HEK293 (cell line): ENCODE data around the gene ZMYM4.

Experiments used
- CTCF ChIA-PET: fragments of 350-600 bp; formaldehyde crosslinking; extraction: SDS; loops from one replicate; lab custom pipeline; 2021; ENCODE audit warnings: antibody characterized with exemption; lab: Yijun Ruan, JAX
- POLR2A ChIA-PET: fragments of 300-600 bp; formaldehyde crosslinking; extraction: SDS; loops from one replicate; lab custom pipeline; 2020; ENCODE audit warnings: antibody characterized with exemption, inconsistent platforms; lab: Yijun Ruan, JAX
- H3K27ac ChIP-seq: fragments of 200-500 bp; sonication (Bioruptor generic); 2 replicates; pipeline ENCODE4 v1.5.1; 2014; ENCODE audit warnings: low read depth, low read length, control low read depth, inconsistent platforms; ENCODE audit errors: extremely low read depth
- H3K36me3 ChIP-seq, 2 experiments: fragments of 200-500 bp in 1 of 2; sonication (Bioruptor generic) in 1 of 2; 1 replicate in 1 of 2; 2 replicates in 1 of 2; pipeline ENCODE4 v1.5.1; 2014 to 2017; ENCODE audit warnings: inconsistent platforms in 2 of 2, low read length in 2 of 2; ENCODE audit not compliant: control insufficient read depth in 2 of 2, insufficient read depth in 1 of 2
- H3K4me1 ChIP-seq: fragments of 200-500 bp; sonication (Bioruptor generic); 2 replicates; pipeline ENCODE4 v1.5.1; 2014; ENCODE audit warnings: mild to moderate bottlenecking, low read length, inconsistent platforms; ENCODE audit not compliant: control insufficient read depth, insufficient read depth
- H3K4me3 ChIP-seq: 2 replicates; pipeline ENCODE4 v1.5.1; 2011; ENCODE audit warnings: low read depth, mild to moderate bottlenecking, control low read depth, low read length, moderate library complexity
- H3K9me3 ChIP-seq: fragments of 200-500 bp; sonication (Bioruptor generic); 2 replicates; pipeline ENCODE4 v1.5.1; 2014; ENCODE audit warnings: low read depth, low read length, inconsistent platforms; ENCODE audit not compliant: control insufficient read depth, insufficient read depth
- SP7 ChIP-seq: fragments of 450-650 bp; formaldehyde crosslinking; IDR thresholded peaks from 2 replicates; pipeline ENCODE4 v1.5.1; 2016; ENCODE audit warnings: missing biosample characterization, missing genetic modification characterization
- ZFP69B ChIP-seq: fragments of 450-650 bp; formaldehyde crosslinking; IDR thresholded peaks from 2 replicates; pipeline ENCODE4 v1.5.1; 2016; ENCODE audit warnings: missing biosample characterization, missing genetic modification characterization
- ZNF121 ChIP-seq: fragments of 450-650 bp; formaldehyde crosslinking; IDR thresholded peaks from 2 replicates; pipeline ENCODE4 v1.5.1; 2016; ENCODE audit warnings: missing biosample characterization, missing genetic modification characterization
- ZNF19 ChIP-seq: fragments of 450-650 bp; formaldehyde crosslinking; IDR thresholded peaks from 2 replicates; pipeline ENCODE4; 2016; ENCODE audit warnings: missing biosample characterization, missing genetic modification characterization, low read depth
- ZNF510 ChIP-seq: fragments of 450-650 bp; formaldehyde crosslinking; IDR thresholded peaks from 2 replicates; pipeline ENCODE4 v1.5.1; 2018; ENCODE audit warnings: mild to moderate bottlenecking, missing genetic modification characterization, missing biosample characterization; ENCODE audit not compliant: insufficient replicate concordance
- TF ChIP-seq, protein P1 (sequence below): fragments of 450-650 bp; IDR thresholded peaks from 2 replicates; pipeline ENCODE4 v1.5.1; 2018; ENCODE audit warnings: missing biosample characterization, missing genetic modification characterization
- TF ChIP-seq, protein P2 (sequence below): fragments of 450-650 bp; formaldehyde crosslinking; IDR thresholded peaks from 2 replicates; pipeline ENCODE4 v1.5.1; 2016; ENCODE audit warnings: missing biosample characterization, missing genetic modification characterization
- TF ChIP-seq, protein P3 (sequence below): fragments of 450-650 bp; formaldehyde crosslinking; IDR thresholded peaks from 2 replicates; pipeline ENCODE4 v1.5.1; 2016; ENCODE audit warnings: missing biosample characterization, missing genetic modification characterization

Gene ZMYM4

DNA sequence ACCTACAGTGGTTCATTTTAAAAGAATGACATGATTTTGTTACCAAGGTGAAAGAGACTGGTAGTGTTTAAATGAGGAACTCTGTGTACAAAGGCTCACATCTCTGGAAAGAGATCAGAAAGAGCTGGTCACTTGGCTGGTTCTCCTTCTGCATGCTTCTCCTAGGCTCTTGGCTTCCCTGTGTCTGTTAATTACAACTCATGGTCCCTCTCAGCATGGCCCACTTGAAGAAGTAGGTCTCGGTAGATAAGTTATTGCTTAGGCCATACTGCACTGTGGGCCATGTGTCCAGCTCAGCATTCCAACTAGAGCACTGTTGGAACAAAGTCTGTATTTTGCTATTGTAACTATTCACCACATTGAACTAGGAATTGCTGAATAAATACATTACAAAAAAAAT is 197.6 kb downstream of the ZMYM4 start:
- Histone ChIP-seq H3K36me3 (peaks cover 8 to 77% of the 10 kb centered on the region in 2 experiments; a peak in 2 of 3 replicates), H3K4me1 (no peaks in the 10 kb centered on the region), H3K27ac (no peak overlapping the region), H3K4me3 (no peak overlapping the region), H3K9me3 (no peaks in the 10 kb centered on the region)
- TF ChIP-seq ZNF121 (tag by site-specific recombination), result no peak
- no peak for TF ChIP-seq ZNF19
- ChIA-PET POLR2A (no interaction called here), CTCF (interaction anchor here (3.7 kb wide), 1 partner anchor 13 kb away, joined by 25 read pairs; no protein-coding TSS in a partner anchor)

DNA sequence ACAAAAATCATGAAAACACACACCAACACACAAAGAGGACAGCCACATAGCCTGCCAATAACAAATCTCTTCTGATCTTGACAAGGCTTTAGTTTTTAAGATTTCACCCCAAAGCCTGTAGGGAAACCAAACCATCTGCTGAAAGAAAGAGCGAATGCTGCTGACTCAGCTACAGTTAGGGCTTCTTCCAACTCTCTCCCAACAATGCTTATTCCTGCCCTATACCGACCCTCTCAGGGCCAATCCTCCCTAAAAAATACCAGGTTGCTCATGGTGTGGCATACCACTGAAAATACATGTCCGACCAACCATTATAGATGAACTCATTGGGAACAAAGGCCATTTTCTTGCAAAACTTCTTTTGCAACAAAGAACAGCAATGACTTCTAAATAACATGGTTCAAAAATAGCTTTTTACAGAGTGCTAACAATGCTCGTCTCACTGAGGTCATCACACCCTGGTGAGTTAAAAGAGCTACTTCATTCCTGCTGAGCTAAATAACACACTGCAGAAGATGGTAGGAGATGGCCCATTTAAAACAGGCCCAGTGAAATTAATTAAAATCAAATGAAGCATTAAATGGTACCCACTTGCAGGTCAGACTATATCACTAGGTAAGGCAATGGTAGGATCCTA is 202.6 kb downstream of the ZMYM4 start:
- ChIA-PET CTCF (interaction anchor here (1.4 to 1.7 kb wide), 2 partner anchors 13 to 21 kb away, joined by 4 to 5 read pairs; no protein-coding TSS in a partner anchor), POLR2A (no interaction called here)
- peaks cover 13 to 59% of the 10 kb centered on the region in 2 experiments for H3K36me3 ChIP-seq
- TF ChIP-seq, protein P1, sequence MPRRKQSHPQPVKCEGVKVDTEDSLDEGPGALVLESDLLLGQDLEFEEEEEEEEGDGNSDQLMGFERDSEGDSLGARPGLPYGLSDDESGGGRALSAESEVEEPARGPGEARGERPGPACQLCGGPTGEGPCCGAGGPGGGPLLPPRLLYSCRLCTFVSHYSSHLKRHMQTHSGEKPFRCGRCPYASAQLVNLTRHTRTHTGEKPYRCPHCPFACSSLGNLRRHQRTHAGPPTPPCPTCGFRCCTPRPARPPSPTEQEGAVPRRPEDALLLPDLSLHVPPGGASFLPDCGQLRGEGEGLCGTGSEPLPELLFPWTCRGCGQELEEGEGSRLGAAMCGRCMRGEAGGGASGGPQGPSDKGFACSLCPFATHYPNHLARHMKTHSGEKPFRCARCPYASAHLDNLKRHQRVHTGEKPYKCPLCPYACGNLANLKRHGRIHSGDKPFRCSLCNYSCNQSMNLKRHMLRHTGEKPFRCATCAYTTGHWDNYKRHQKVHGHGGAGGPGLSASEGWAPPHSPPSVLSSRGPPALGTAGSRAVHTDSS, result no peak
- TF ChIP-seq, protein P2, sequence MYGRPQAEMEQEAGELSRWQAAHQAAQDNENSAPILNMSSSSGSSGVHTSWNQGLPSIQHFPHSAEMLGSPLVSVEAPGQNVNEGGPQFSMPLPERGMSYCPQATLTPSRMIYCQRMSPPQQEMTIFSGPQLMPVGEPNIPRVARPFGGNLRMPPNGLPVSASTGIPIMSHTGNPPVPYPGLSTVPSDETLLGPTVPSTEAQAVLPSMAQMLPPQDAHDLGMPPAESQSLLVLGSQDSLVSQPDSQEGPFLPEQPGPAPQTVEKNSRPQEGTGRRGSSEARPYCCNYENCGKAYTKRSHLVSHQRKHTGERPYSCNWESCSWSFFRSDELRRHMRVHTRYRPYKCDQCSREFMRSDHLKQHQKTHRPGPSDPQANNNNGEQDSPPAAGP, result no peak
- TF ChIP-seq ZNF510, result no peak
- TF ChIP-seq, protein P3, sequence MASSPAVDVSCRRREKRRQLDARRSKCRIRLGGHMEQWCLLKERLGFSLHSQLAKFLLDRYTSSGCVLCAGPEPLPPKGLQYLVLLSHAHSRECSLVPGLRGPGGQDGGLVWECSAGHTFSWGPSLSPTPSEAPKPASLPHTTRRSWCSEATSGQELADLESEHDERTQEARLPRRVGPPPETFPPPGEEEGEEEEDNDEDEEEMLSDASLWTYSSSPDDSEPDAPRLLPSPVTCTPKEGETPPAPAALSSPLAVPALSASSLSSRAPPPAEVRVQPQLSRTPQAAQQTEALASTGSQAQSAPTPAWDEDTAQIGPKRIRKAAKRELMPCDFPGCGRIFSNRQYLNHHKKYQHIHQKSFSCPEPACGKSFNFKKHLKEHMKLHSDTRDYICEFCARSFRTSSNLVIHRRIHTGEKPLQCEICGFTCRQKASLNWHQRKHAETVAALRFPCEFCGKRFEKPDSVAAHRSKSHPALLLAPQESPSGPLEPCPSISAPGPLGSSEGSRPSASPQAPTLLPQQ, result peak; percentile 75
- TF ChIP-seq ZFP69B (tag by site-specific recombination), result peak; percentile 62; the same call in 1 of the 2 replicates
- TF ChIP-seq SP7 (tag by site-specific recombination), result peak; percentile 51; the same call in 1 of the 2 replicates
- H3K4me3 ChIP-seq, result no peak overlapping the region
- H3K9me3 ChIP-seq, result no peaks in the 10 kb centered on the region
- no peak overlapping the region for H3K27ac ChIP-seq
- no peaks in the 10 kb centered on the region; the same call in 1 of the 2 replicates for H3K4me1 ChIP-seq
